Trophoblast cell (in vitro differentiated cells and primary cell): ENCODE data around the gene DGKA.
A peak's percentile ranks its signal among the peaks of the same experiment; 100 is the strongest.
"Not testable (repeated sequence)": the region's sequence is repeated elsewhere in the genome, so short reads cannot be mapped to it uniquely, and the experiment has no call there.

Experiments
- DNase-seq, 2 donors: peaks; one replicate each; pipeline ENCODE4 v3.0.0-alpha.2; 2016
- H2AFZ ChIP-seq: 2 replicates; pipeline ENCODE4 v1.6.1; 2013; ENCODE audit warnings: low read length, moderate library complexity, mild to moderate bottlenecking; ENCODE audit not compliant: insufficient read depth, poor library complexity
- H2AK5ac ChIP-seq: 2 replicates; pipeline ENCODE4 v1.6.1; 2013; ENCODE audit warnings: mild to moderate bottlenecking, low read length
- H2BK120ac ChIP-seq: 2 replicates; pipeline ENCODE4 v1.6.1; 2013; ENCODE audit warnings: low read length, mild to moderate bottlenecking, moderate library complexity; ENCODE audit not compliant: insufficient read depth, poor library complexity
- H2BK12ac ChIP-seq: 2 replicates; pipeline ENCODE4 v1.6.1; 2013; ENCODE audit warnings: mild to moderate bottlenecking, low read length, moderate library complexity
- H2BK5ac ChIP-seq: 2 replicates; pipeline ENCODE4 v1.6.1; 2013; ENCODE audit warnings: low read length, low read depth, moderate library complexity, mild to moderate bottlenecking; ENCODE audit not compliant: poor library complexity
- H3K14ac ChIP-seq: 2 replicates; pipeline ENCODE4 v1.6.1; 2013; ENCODE audit warnings: mild to moderate bottlenecking, low read length
- H3K18ac ChIP-seq: 2 replicates; pipeline ENCODE4 v1.6.1; 2013; ENCODE audit warnings: mild to moderate bottlenecking, low read length
- H3K23ac ChIP-seq: 2 replicates; pipeline ENCODE4 v1.6.1; 2013; ENCODE audit warnings: low read length
- H3K27ac ChIP-seq: 2 replicates; pipeline ENCODE4 v1.5.1; 2013; ENCODE audit warnings: low read depth, mild to moderate bottlenecking, inconsistent platforms, low read length, moderate library complexity
- H3K27me3 ChIP-seq: 2 replicates; pipeline ENCODE4 v1.6.1; 2013; ENCODE audit warnings: inconsistent platforms, mild to moderate bottlenecking, low read length, moderate library complexity; ENCODE audit not compliant: insufficient read depth
- H3K36me3 ChIP-seq, 2 experiments: 1 replicate in 1 of 2; 2 replicates in 1 of 2; pipeline ENCODE4 v1.6.1; 2013; ENCODE audit warnings: low read length in 2 of 2, mild to moderate bottlenecking in 2 of 2, moderate library complexity in 1 of 2; ENCODE audit not compliant: insufficient read depth in 2 of 2, control insufficient read depth in 1 of 2
- H3K4ac ChIP-seq: 2 replicates; pipeline ENCODE4 v1.6.1; 2013; ENCODE audit warnings: low read depth, mild to moderate bottlenecking, low read length, moderate library complexity
- H3K4me1 ChIP-seq, 2 experiments: 1 replicate in 1 of 2; 2 replicates in 1 of 2; pipeline ENCODE4 v1.6.1; 2013; ENCODE audit warnings: low read length in 2 of 2, mild to moderate bottlenecking in 2 of 2, moderate library complexity in 1 of 2; ENCODE audit not compliant: insufficient read depth in 2 of 2, control insufficient read depth in 1 of 2
- H3K4me2 ChIP-seq: 2 replicates; pipeline ENCODE4 v1.6.1; 2013; ENCODE audit warnings: inconsistent platforms, mild to moderate bottlenecking, low read length, moderate library complexity
- H3K4me3 ChIP-seq: 2 replicates; pipeline ENCODE4 v1.5.1; 2013; ENCODE audit warnings: mild to moderate bottlenecking, low read depth, low read length, inconsistent platforms
- H3K79me1 ChIP-seq: one replicate; pipeline ENCODE4 v1.6.1; 2013; ENCODE audit warnings: low read length
- H3K79me2 ChIP-seq: 2 replicates; pipeline ENCODE4 v1.6.1; 2013; ENCODE audit warnings: low read length, mild to moderate bottlenecking; ENCODE audit not compliant: control insufficient read depth, insufficient read depth, poor library complexity
- H3K9ac ChIP-seq: 2 replicates; pipeline ENCODE4 v1.6.1; 2013; ENCODE audit warnings: mild to moderate bottlenecking, low read length
- H3K9me3 ChIP-seq: 2 replicates; pipeline ENCODE4 v1.6.1; 2013; ENCODE audit warnings: low read depth, mild to moderate bottlenecking, control low read depth, inconsistent platforms, low read length; ENCODE audit not compliant: insufficient read depth
- H4K12ac ChIP-seq: 2 replicates; pipeline ENCODE4 v1.6.1; 2013; ENCODE audit warnings: low read depth, mild to moderate bottlenecking, low read length, moderate library complexity
- H4K8ac ChIP-seq: 2 replicates; pipeline ENCODE4 v1.6.1; 2013; ENCODE audit warnings: low read depth, mild to moderate bottlenecking, low read length, moderate library complexity
- H4K91ac ChIP-seq: one replicate; pipeline ENCODE4 v1.6.1; 2013; ENCODE audit warnings: low read depth, mild to moderate bottlenecking, low read length, moderate library complexity
- WGBS: extraction: QIAGEN DNeasy Blood & Tissue Kit; methylation state at CpG from one replicate; pipeline ENCODE4 v1.1.7; 2013; ENCODE audit warnings: missing lambda C conversion rate; ENCODE audit not compliant: insufficient read length, insufficient coverage; ENCODE audit errors: extremely low coverage; 5-methylcytosine and 5-hydroxymethylcytosine counted together

The DGKA gene

DNA sequence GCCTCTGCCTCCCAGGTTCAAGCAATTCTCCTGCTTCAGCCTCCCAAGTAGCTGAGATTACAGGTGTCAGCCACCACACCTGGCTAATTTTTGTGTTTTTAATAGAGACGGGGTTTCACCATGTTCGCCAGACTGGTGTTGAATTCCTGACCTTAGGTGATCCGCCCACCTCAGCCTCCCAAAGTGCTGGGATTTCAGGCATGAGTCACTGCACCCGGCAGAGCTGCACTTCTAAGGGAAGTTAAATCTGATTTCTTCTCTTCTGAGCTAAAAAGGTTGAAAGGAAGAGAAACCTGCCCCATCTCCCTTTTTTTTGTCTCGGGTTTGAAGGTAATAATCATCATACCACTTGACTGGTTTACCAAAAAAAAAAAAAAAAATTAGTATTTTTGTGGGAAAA lies 50.9 kb downstream of the DGKA start:
- not testable (repeated sequence) for H3K27ac ChIP-seq, H3K4ac ChIP-seq, H2BK5ac ChIP-seq, H3K79me1 ChIP-seq, H3K4me2 ChIP-seq, H2BK120ac ChIP-seq, H3K14ac ChIP-seq, H2BK12ac ChIP-seq, H2AFZ ChIP-seq, H3K27me3 ChIP-seq, H4K12ac ChIP-seq, H3K4me3 ChIP-seq, H2AK5ac ChIP-seq, H3K79me2 ChIP-seq, H3K4me1 ChIP-seq, H3K18ac ChIP-seq, H4K8ac ChIP-seq, H3K23ac ChIP-seq, H3K9ac ChIP-seq, H4K91ac ChIP-seq, H3K9me3 ChIP-seq
- DNase-seq, result peak; percentile 69 to 70
- H3K36me3 ChIP-seq, result peaks cover 23 to 40% of the 10 kb centered on the region in 2 experiments
- no CpG with 5 or more reads among the region's 5 CpGs for WGBS

DNA sequence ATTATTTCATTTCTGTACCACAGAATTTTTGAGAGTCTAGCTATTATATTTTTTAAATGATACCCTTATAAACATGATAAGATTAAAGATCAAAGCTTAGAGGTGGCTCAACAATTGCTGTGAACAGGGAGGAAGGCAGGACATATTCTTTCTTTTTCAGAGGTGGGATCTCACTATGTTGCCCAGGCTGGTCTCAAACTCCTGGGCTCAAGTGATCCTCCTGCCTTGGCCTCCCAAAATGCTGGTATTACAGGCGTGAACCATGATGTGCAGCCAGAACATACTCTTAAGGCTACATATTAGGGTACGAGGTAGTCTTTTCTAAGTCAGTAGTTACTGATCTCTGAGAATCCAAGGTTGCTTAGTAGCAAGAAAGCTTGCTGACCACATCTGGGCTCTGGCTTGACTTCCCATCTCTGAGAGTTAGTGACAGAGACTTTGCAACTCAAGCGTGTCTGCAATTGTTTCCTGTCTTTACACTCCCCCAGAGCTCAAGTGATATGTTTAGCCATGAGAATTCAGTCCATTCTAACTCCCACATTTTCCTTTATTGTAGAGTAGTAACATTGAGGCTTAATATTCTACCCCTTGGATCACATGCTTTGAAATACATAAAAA lies 51.5 kb downstream of the DGKA start:
- Histone ChIP-seq H4K12ac (no peak overlapping the region), H3K9me3 (no peaks in the 10 kb centered on the region), H3K14ac (peak overlapping the region; percentile 64), H3K4ac (peak overlapping the region; percentile 96), H3K4me1 (no peaks in the 10 kb centered on the region), H3K23ac (no peak overlapping the region), H3K18ac (no peak overlapping the region), H3K79me2 (no peaks in the 10 kb centered on the region), H3K79me1 (no peaks in the 10 kb centered on the region), H3K27ac (no peak overlapping the region), H3K27me3 (no peaks in the 10 kb centered on the region), H2BK12ac (no peak overlapping the region), H2AFZ (no peak overlapping the region), H3K36me3 (peaks cover 29 to 46% of the 10 kb centered on the region in 2 experiments), H2AK5ac (no peak overlapping the region), H2BK5ac (no peak overlapping the region), H3K4me2 (no peak overlapping the region), H4K91ac (no peak overlapping the region), H4K8ac (no peak overlapping the region), H2BK120ac (no peak overlapping the region), H3K9ac (no peak overlapping the region), H3K4me3 (no peak overlapping the region)
- DNase-seq, result no peak
- WGBS, result no CpG with 5 or more reads among the region's 3 CpGs

DNA sequence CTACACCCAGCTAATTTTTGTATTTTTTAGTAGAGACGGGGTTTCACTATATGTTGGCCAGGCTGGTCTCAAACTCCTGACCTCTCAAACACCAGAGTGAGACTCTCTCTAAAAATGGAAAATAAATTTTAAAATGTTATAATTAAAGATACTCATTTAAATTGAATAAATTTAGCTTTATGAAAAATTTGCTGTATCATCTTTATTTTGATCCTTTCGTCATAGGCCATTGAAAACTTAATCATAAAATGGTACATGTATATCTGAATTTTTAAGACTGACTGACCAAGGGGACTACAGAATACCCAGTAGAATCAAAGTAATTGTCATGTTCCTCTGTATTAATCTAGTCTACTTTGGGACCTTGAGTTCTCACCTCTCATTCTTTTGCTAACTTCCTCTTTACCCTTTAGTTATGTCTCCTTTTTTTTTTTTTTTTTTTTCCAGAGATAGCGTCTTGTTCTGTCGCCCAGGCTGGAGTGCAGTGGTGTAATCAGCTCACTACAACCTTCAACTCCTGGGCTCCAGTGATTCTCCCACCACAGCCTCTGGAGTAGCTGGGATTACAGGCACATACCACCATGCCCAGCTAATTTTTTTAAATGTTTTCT lies 52.4 kb downstream of the DGKA start:
- Histone ChIP-seq H4K12ac (no peak overlapping the region), H4K8ac (no peak overlapping the region), H3K79me2 (no peaks in the 10 kb centered on the region), H2AFZ (no peak overlapping the region), H3K36me3 (peaks cover 36 to 46% of the 10 kb centered on the region in 2 experiments), H3K27ac (no peak overlapping the region), H3K23ac (no peak overlapping the region), H3K4me2 (no peak overlapping the region), H4K91ac (no peak overlapping the region), H2BK5ac (no peak overlapping the region), H2AK5ac (no peak overlapping the region), H3K4me1 (no peaks in the 10 kb centered on the region), H3K18ac (no peak overlapping the region), H3K9ac (no peak overlapping the region), H3K14ac (no peak overlapping the region), H3K4ac (no peak overlapping the region), H3K9me3 (no peaks in the 10 kb centered on the region), H2BK12ac (no peak overlapping the region), H3K27me3 (no peaks in the 10 kb centered on the region), H3K4me3 (no peak overlapping the region), H3K79me1 (no peaks in the 10 kb centered on the region), H2BK120ac (no peak overlapping the region)
- WGBS, result no CpG with 5 or more reads among the region's 4 CpGs
- no peak for DNase-seq

DNA sequence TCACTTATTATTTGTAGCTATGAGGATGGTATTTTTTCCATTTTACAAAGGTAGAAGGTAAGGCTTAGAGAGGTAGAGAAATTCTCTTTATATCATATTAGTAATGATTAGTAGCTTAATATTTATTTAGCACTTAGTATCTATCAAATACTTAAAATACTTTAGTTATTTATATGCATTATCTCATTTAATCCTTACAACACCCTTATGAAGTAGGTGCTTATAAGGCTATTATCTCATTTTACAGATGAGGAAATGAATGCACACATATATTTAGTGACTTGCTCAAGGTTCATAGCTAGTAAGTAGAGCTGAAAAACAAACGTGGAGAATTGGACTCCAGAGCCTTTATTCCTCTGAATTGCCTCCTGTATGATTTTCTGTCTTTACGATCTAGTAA lies 53.9 kb downstream of the DGKA start:
- Histone ChIP-seq H3K79me2 (no peaks in the 10 kb centered on the region), H3K18ac (no peak overlapping the region), H4K91ac (no peak overlapping the region), H3K4me3 (no peak overlapping the region), H2AK5ac (no peak overlapping the region), H3K14ac (no peak overlapping the region), H2BK120ac (no peak overlapping the region), H3K27me3 (no peaks in the 10 kb centered on the region), H4K8ac (no peak overlapping the region), H2BK12ac (no peak overlapping the region), H3K27ac (no peak overlapping the region), H3K4me1 (no peaks in the 10 kb centered on the region), H3K36me3 (peaks cover 49 to 57% of the 10 kb centered on the region in 2 experiments), H3K23ac (no peak overlapping the region), H4K12ac (no peak overlapping the region), H2AFZ (no peak overlapping the region), H3K79me1 (no peaks in the 10 kb centered on the region), H3K9ac (no peak overlapping the region), H3K4me2 (no peak overlapping the region), H3K9me3 (no peaks in the 10 kb centered on the region), H2BK5ac (no peak overlapping the region), H3K4ac (no peak overlapping the region)
- no CpG with 5 or more reads among the region's 2 CpGs for WGBS
- no peak for DNase-seq
